Lung (tissue), 12 donors: ENCODE data around the gene KIF25. TPM values are rescaled to one million over a fixed set of nuclear protein-coding genes. Genes with fewer than 3 reads are reported as not detected.

Experiments used
- ATAC-seq: fragments of 200-7000 bp; cut with Tn5 transposase; one replicate; pipeline ENCODE4 v1.9.1; 2020; ENCODE audit warnings: moderate number of reproducible peaks; ENCODE audit not compliant: insufficient read depth, low FRiP score
- DNase-seq, 3 donors: peaks; one replicate each; pipeline ENCODE4 v3.0.0-alpha.2; 2013 to 2017
- H3K27ac ChIP-seq, 2 donors: one replicate each; pipeline ENCODE4 v1.5.1; 2013; ENCODE audit warnings: mild to moderate bottlenecking in 2 of 2, moderate library complexity in 2 of 2, control low read depth in 1 of 2, inconsistent platforms in 1 of 2, low read depth in 1 of 2, low read length in 1 of 2
- H3K27me3 ChIP-seq, 3 donors: one replicate each; pipeline ENCODE4 v1.5.1; 2013; ENCODE audit warnings: low read length in 2 of 3; ENCODE audit not compliant: control insufficient read depth in 3 of 3, insufficient read depth in 3 of 3
- H3K36me3 ChIP-seq, 4 donors: one replicate each; pipeline ENCODE4 v1.5.1; 2013; ENCODE audit warnings: low read length in 4 of 4, mild to moderate bottlenecking in 1 of 4, moderate library complexity in 1 of 4; ENCODE audit not compliant: control insufficient read depth in 4 of 4, insufficient read depth in 4 of 4
- H3K4me1 ChIP-seq, 5 donors: one replicate each; pipeline ENCODE4 v1.5.1; 2013; ENCODE audit warnings: low read length in 5 of 5, mild to moderate bottlenecking in 2 of 5, moderate library complexity in 1 of 5; ENCODE audit not compliant: control insufficient read depth in 5 of 5, insufficient read depth in 5 of 5
- H3K4me3 ChIP-seq: one replicate; pipeline ENCODE4 v1.5.1; 2013; ENCODE audit warnings: mild to moderate bottlenecking, control low read depth, moderate library complexity
- H3K9ac ChIP-seq, 2 donors: one replicate each; pipeline ENCODE4 v1.5.1; 2013; ENCODE audit warnings: low read length in 2 of 2, control low read depth in 1 of 2; ENCODE audit not compliant: insufficient read depth in 1 of 2
- H3K9me3 ChIP-seq, 4 donors: one replicate each; pipeline ENCODE4 v1.5.1; 2013; ENCODE audit warnings: low read length in 3 of 4, mild to moderate bottlenecking in 1 of 4, moderate library complexity in 1 of 4; ENCODE audit not compliant: control insufficient read depth in 4 of 4, insufficient read depth in 3 of 4
- WGBS, 2 donors: extraction: QIAGEN DNeasy Blood & Tissue Kit; methylation state at CpG; one replicate each; pipeline ENCODE4 v1.1.7; 2013; 5-methylcytosine and 5-hydroxymethylcytosine counted together
- polyA plus RNA-seq, 2 donors: library from polyadenylated mRNA; stranded (reverse); fragments of 200-250 nt; gene quantifications; one replicate each; pipeline ENCODE4 v1.2.1, GENCODE V29; 2013
- total RNA-seq, 2 donors: library from RNA; depleted of rRNA in 1 of 2; stranded (reverse); fragments of >200 nt in 1 of 2; gene quantifications; one replicate each; pipeline ENCODE4 v1.2.1, GENCODE V29; 2014 to 2021
- TF ChIP-seq, protein P1 (sequence below): IDR thresholded peaks from 2 replicates; pipeline ENCODE4 v1.5.1; 2012; ENCODE audit warnings: mild to moderate bottlenecking; ENCODE audit errors: control extremely low read depth, extremely low read depth
- donor health status: control.
- donor health status: control.
- donor health status: Bipolar disorder and iron deficiency.
- donor health status: healthy.
- donor health status: DM: yes; HTN: yes; CAD: no.

Gene KIF25
- total and polyA plus RNA-seq, 4 donors, result 0.24 to 5.3 (median 0.53) TPM

- whole genome bisulfite sequencing, 2 donors, result 68 to 95% methylated on average over 4 of the region's 4 CpGs
- peaks cover 0 to 13% (median 6%) of the 10 kb centered on the region in 5 donors for H3K4me1 ChIP-seq
- no peak overlapping the region for H3K9ac ChIP-seq
- H3K9me3 ChIP-seq, result peaks cover 0 to 21% (median 13%) of the 10 kb centered on the region in 4 donors
- H3K36me3 ChIP-seq, result peaks cover 0 to 39% (median 15%) of the 10 kb centered on the region in 4 donors
- DNase-seq (no peak), ATAC-seq (no peak)
- no peak overlapping the region for H3K4me3 ChIP-seq
- H3K27me3 ChIP-seq, result no peaks in the 10 kb centered on the region
- TF ChIP-seq, protein P1, sequence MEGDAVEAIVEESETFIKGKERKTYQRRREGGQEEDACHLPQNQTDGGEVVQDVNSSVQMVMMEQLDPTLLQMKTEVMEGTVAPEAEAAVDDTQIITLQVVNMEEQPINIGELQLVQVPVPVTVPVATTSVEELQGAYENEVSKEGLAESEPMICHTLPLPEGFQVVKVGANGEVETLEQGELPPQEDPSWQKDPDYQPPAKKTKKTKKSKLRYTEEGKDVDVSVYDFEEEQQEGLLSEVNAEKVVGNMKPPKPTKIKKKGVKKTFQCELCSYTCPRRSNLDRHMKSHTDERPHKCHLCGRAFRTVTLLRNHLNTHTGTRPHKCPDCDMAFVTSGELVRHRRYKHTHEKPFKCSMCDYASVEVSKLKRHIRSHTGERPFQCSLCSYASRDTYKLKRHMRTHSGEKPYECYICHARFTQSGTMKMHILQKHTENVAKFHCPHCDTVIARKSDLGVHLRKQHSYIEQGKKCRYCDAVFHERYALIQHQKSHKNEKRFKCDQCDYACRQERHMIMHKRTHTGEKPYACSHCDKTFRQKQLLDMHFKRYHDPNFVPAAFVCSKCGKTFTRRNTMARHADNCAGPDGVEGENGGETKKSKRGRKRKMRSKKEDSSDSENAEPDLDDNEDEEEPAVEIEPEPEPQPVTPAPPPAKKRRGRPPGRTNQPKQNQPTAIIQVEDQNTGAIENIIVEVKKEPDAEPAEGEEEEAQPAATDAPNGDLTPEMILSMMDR, result no peak
- H3K27ac ChIP-seq, result no peak overlapping the region
These were observed 41.8 kb downstream of the KIF25 start for GRCh38 chr6:168039301-168039700.

DNA sequence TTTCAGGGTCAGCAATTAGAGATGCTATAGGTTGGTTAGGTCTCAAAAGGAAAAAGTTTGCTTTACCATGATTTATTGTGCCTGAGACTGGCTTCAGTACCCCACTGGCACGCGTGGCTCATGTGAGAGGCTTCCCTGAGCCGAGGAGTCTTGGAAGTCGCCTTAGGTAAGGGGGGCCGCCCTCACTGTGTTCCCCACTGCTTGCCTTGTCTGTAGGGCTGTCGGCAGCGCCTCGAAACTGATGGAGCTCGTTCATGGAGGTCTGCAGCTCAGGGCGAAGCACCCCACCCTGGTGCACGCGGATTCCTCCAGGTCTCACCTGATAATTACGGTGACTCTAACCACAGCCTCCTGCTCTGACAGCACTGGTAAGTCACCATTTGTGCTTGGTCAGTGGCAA is 42.4 kb downstream of the KIF25 start:
- peaks cover 0 to 21% (median 13%) of the 10 kb centered on the region in 4 donors for H3K9me3 ChIP-seq
- H3K27ac ChIP-seq, result no peak overlapping the region
- H3K4me3 ChIP-seq, result no peak overlapping the region
- 86 to 89% methylated on average over 13 of the region's 13 CpGs for WGBS, 2 donors
- no peak overlapping the region for H3K9ac ChIP-seq
- H3K27me3 ChIP-seq, result no peaks in the 10 kb centered on the region
- TF ChIP-seq, protein P1, result no peak
- ATAC-seq, result no peak
- no peak for DNase-seq
- peaks cover 0 to 15% (median 6%) of the 10 kb centered on the region in 5 donors for H3K4me1 ChIP-seq
- H3K36me3 ChIP-seq, result peaks cover 0 to 39% (median 15%) of the 10 kb centered on the region in 4 donors

- peaks cover 0 to 21% (median 13%) of the 10 kb centered on the region in 4 donors for H3K9me3 ChIP-seq
- WGBS, 2 donors, result 93 to 96% methylated on average over 15 of the region's 15 CpGs
These were observed 43.5 kb downstream of the KIF25 start for GRCh38 chr6:168040856-168041496.

More at GRCh38 chr6:168040856-168041496, 43.5 kb downstream of the KIF25 start:
- Histone ChIP-seq H3K9ac (no peak overlapping the region), H3K36me3 (peaks cover 0 to 34% (median 15%) of the 10 kb centered on the region in 4 donors), H3K27me3 (no peaks in the 10 kb centered on the region), H3K27ac (no peak overlapping the region), H3K4me3 (no peak overlapping the region), H3K4me1 (peaks cover 0 to 17% (median 10%) of the 10 kb centered on the region in 5 donors)
- TF ChIP-seq, protein P1, result no peak
- ATAC-seq (no peak), DNase-seq (no peak)
